PC-9 (cell line): Measurements from ENCODE around the gene DNAL4. TPM values are rescaled to one million over a fixed set of nuclear protein-coding genes. Genes with fewer than 3 reads are reported as not detected.
A peak's percentile ranks its signal among the peaks of the same experiment; 100 is the strongest.

Source experiments
- BruUV-seq: library from RNA; stranded (reverse); fragments of 400-500 nt; replicated peaks from 2 replicates; lab custom pipeline; 2021; lab: Mats Ljungman, UMichigan
- CTCF ChIA-PET: fragments of 300-600 bp; sonication (Branson Sonifier 250); formaldehyde crosslinking; loops from one replicate; lab custom pipeline; 2022; ENCODE audit warnings: antibody characterized with exemption; lab: Charles Lee
- POLR2A ChIA-PET: fragments of 300-600 bp; sonication (Branson Sonifier 250); formaldehyde crosslinking; loops from one replicate; lab custom pipeline; 2022; ENCODE audit warnings: antibody characterized with exemption; ENCODE audit not compliant: unreplicated experiment; lab: Charles Lee
- DNase-seq, 2 experiments: peaks; one replicate each; pipeline versions ENCODE4 v3.0.0 to v3.0.0-alpha.2; 2015 to 2022; ENCODE audit warnings: mixed read lengths in 1 of 2
- H2AFZ ChIP-seq: fragments of 200-600 bp; sonication (generic); 2 replicates; pipeline ENCODE4 v1.8.1; 2017; ENCODE audit warnings: antibody characterized with exemption
- H3F3A ChIP-seq: fragments of 200-600 bp; sonication (generic); 2 replicates; pipeline ENCODE4 v1.8.1; 2017; ENCODE audit warnings: antibody characterized with exemption, mild to moderate bottlenecking, low read depth; ENCODE audit not compliant: insufficient read depth
- H3K27ac ChIP-seq: fragments of 200-600 bp; sonication (generic); 2 replicates; pipeline ENCODE4 v1.6.1; 2016; ENCODE audit warnings: mixed run types
- H3K27me3 ChIP-seq: fragments of 200-600 bp; sonication (generic); 2 replicates; pipeline ENCODE4 v1.6.1; 2016; ENCODE audit warnings: low read depth, mixed run types; ENCODE audit not compliant: insufficient read depth
- H3K36me3 ChIP-seq: fragments of 200-600 bp; sonication (generic); 2 replicates; pipeline ENCODE4 v1.6.1; 2016; ENCODE audit warnings: low read depth, mixed run types
- H3K4me1 ChIP-seq: fragments of 200-600 bp; sonication (generic); replicated peaks from 2 replicates; pipeline ENCODE4 v1.6.1; 2016; ENCODE audit warnings: mixed run types; ENCODE audit not compliant: insufficient read depth
- H3K4me2 ChIP-seq: fragments of 200-600 bp; sonication (generic); 2 replicates; pipeline ENCODE4 v1.6.1; 2017; ENCODE audit warnings: mixed run types
- H3K4me3 ChIP-seq: fragments of 200-600 bp; sonication (generic); 2 replicates; pipeline ENCODE4 v1.6.1; 2016; ENCODE audit warnings: mixed run types
- H3K79me2 ChIP-seq: fragments of 200-600 bp; sonication (generic); 2 replicates; pipeline ENCODE4 v1.6.1; 2017; ENCODE audit warnings: low read depth, mixed run types
- H3K9me2 ChIP-seq: fragments of 200-600 bp; sonication (generic); 2 replicates; pipeline ENCODE4 v1.8.1; 2017; ENCODE audit warnings: mild to moderate bottlenecking; ENCODE audit not compliant: insufficient read depth
- H3K9me3 ChIP-seq: fragments of 200-600 bp; sonication (generic); 2 replicates; pipeline ENCODE4 v1.8.1; 2016; ENCODE audit warnings: low read depth; ENCODE audit not compliant: insufficient read depth
- H4K20me1 ChIP-seq: fragments of 200-600 bp; sonication (generic); 2 replicates; pipeline ENCODE4 v1.8.1; 2017; ENCODE audit not compliant: insufficient read depth
- CTCF ChIP-seq: fragments of 200-600 bp; sonication (generic); conservative IDR thresholded peaks from 2 replicates; pipeline ENCODE4 v1.6.1; 2017; ENCODE audit warnings: mixed run types, antibody characterized with exemption, mild to moderate bottlenecking, moderate library complexity
- EZH2 ChIP-seq: fragments of 200-600 bp; sonication (generic); IDR thresholded peaks from 2 replicates; pipeline ENCODE4 v1.8.0; 2017; ENCODE audit warnings: antibody characterized with exemption, low read depth
- intact Hi-C: fragments of 100-400 bp; cut with micrococcal nuclease; formaldehyde crosslinking; loops from one replicate; pipeline ENCODE4 v1.10.0; 2022; ENCODE audit not compliant: unreplicated experiment
- total RNA-seq: library from RNA; stranded (reverse); gene quantifications from 2 replicates; pipeline ENCODE4 v1.2.3, GENCODE V29; 2021

DNAL4 gene
- total RNA-seq, 1 experiment from 2014 or later, result 50.3 TPM

GRCh38 chr22:38792833-38793232 is 1.1 kb downstream of the DNAL4 start:
- BruUV-seq, result no TSS peak
- DNase-seq, result peak in 1 of 2 experiments; percentile 58
- CTCF ChIA-PET, result no interaction called here

GRCh38 chr22:38789606-38790005 is 4.3 kb downstream of the DNAL4 start:
- TF ChIP-seq EZH2 (no peak), CTCF (no peak)
- Histone ChIP-seq H3K9me2 (no peaks in the 10 kb centered on the region), H3K4me1 (peaks cover 25% of the 10 kb centered on the region), H3K4me3 (no peak overlapping the region), H3K79me2 (peaks cover 14% of the 10 kb centered on the region), H3K4me2 (no peak overlapping the region), H3K27me3 (no peaks in the 10 kb centered on the region), H3F3A (peaks cover 19% of the 10 kb centered on the region; the same call in 1 of the 2 replicates), H3K9me3 (no peaks in the 10 kb centered on the region), H3K36me3 (0 out of 2 replicates have a peak, but pooled peaks cover 5% of the 10 kb centered on the region), H2AFZ (no peak overlapping the region), H3K27ac (no peak overlapping the region), H4K20me1 (no peaks in the 10 kb centered on the region)
- no TSS peak for BruUV-seq
- DNase-seq, result no peak
- ChIA-PET POLR2A (interaction anchor here (0.5 kb wide), 1 partner anchor 1263 kb away, joined by 5 read pairs; no protein-coding TSS in a partner anchor), CTCF (no interaction called here)
- intact Hi-C loops, result no loop called here

More at GRCh38 chr22:38792833-38793232, 1.1 kb downstream of the DNAL4 start:
- TF ChIP-seq CTCF, result no peak
- TF ChIP-seq EZH2, result no peak
- Histone ChIP-seq H3K27me3 (no peaks in the 10 kb centered on the region), H3K9me2 (no peaks in the 10 kb centered on the region), H3K4me3 (peak overlapping the region; percentile 85), H3K4me2 (peak overlapping the region; percentile 88), H3K79me2 (peaks cover 14% of the 10 kb centered on the region), H2AFZ (peak overlapping the region; percentile 82; the same call in 1 of the 2 replicates), H3K9me3 (no peaks in the 10 kb centered on the region), H3F3A (peaks cover 20% of the 10 kb centered on the region; the same call in 1 of the 2 replicates), H3K4me1 (peaks cover 28% of the 10 kb centered on the region), H3K27ac (no peak overlapping the region), H4K20me1 (no peaks in the 10 kb centered on the region), H3K36me3 (0 out of 2 replicates have a peak, but pooled peaks cover 5% of the 10 kb centered on the region)
- POLR2A ChIA-PET, result no interaction called here
- intact Hi-C loops, result no loop called here

GRCh38 chr22:38788846-38789245 is 5.1 kb downstream of the DNAL4 start:
- H3K9me2 ChIP-seq, result no peaks in the 10 kb centered on the region
- H3K4me1 ChIP-seq, result peaks cover 21% of the 10 kb centered on the region
- CTCF ChIA-PET, result no interaction called here
- H2AFZ ChIP-seq, result no peak overlapping the region
- no peaks in the 10 kb centered on the region for H3K27me3 ChIP-seq
- H3K79me2 ChIP-seq, result peaks cover 14% of the 10 kb centered on the region
- H4K20me1 ChIP-seq, result no peaks in the 10 kb centered on the region; the same call in 1 of the 2 replicates
- TF ChIP-seq CTCF (no peak), EZH2 (no peak)
- POLR2A ChIA-PET, result interaction anchor here (0.5 kb wide), 1 partner anchor 456 kb away, joined by 3 read pairs; the partner anchor contains the start of gene PDGFB
- no peak for DNase-seq
- H3F3A ChIP-seq, result peaks cover 16% of the 10 kb centered on the region; the same call in 1 of the 2 replicates
- H3K36me3 ChIP-seq, result 0 out of 2 replicates have a peak, but pooled peaks cover 5% of the 10 kb centered on the region
- BruUV-seq, result no TSS peak
- no peak overlapping the region for H3K4me3 ChIP-seq
- no peak overlapping the region for H3K4me2 ChIP-seq
- intact Hi-C loops, result no loop called here
- H3K27ac ChIP-seq, result no peak overlapping the region
- H3K9me3 ChIP-seq, result no peaks in the 10 kb centered on the region
